Measurements from ENCODE around the gene ZNF479.
"Not testable (repeated sequence)": the region's sequence is repeated elsewhere in the genome, so short reads cannot be mapped to it uniquely, and the experiment has no call there.

DNA sequence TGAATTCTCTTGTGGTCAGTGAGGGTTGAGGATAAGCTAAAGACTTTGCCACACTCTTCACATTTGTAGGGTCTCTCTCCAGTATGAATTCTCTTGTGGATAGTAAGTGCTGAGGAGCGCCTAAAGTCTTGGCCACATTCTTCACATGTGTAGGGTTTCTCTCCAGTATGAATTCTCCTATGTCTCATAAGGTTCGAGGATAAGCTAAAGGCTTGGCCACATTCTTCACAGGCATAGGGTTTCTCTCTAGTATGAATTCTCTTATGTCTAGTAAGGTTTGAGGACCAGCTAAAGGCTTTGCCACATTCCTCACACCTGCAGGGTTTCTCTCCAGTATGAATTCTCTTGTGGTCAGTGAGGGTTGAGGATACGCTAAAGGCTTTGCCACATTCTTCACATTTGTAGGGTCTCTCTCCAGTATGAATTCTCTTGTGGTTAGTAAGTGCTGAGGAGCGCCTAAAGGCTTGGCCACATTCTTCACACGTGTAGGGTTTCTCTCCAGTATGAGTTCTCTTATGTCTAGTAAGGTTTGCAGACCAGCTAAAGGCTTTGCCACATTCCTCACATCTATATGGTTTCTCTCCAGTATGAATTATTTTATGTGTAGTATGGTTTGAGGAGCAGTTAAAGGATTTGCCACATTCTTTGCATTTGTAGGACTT, 12.0 kb downstream of the ZNF479 start:
- TF ChIP-seq, protein P1, sequence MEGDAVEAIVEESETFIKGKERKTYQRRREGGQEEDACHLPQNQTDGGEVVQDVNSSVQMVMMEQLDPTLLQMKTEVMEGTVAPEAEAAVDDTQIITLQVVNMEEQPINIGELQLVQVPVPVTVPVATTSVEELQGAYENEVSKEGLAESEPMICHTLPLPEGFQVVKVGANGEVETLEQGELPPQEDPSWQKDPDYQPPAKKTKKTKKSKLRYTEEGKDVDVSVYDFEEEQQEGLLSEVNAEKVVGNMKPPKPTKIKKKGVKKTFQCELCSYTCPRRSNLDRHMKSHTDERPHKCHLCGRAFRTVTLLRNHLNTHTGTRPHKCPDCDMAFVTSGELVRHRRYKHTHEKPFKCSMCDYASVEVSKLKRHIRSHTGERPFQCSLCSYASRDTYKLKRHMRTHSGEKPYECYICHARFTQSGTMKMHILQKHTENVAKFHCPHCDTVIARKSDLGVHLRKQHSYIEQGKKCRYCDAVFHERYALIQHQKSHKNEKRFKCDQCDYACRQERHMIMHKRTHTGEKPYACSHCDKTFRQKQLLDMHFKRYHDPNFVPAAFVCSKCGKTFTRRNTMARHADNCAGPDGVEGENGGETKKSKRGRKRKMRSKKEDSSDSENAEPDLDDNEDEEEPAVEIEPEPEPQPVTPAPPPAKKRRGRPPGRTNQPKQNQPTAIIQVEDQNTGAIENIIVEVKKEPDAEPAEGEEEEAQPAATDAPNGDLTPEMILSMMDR (conservative IDR thresholded peaks at IDR 0.05 in 1 of 2, IDR thresholded peaks at IDR 0.05 in 1 of 2; ENCODE audit: extremely low read depth in 1 of 2, insufficient read depth in 1 of 2, low read depth in 1 of 2, low read length in 2 of 2) = not testable (repeated sequence)
- not testable (repeated sequence) for TF ChIP-seq EZH2 (IDR thresholded peaks at IDR 0.05; ENCODE audit: borderline replicate concordance, low read length)
